ENCODE results near the gene HEATR5B. TPM values are rescaled to one million over a fixed set of nuclear protein-coding genes. Genes with fewer than 3 reads are reported as not detected.

The HEATR5B gene
- total RNA-seq, 4 donors from 2014 or later = 25.6 to 65.3 (median 45.3) TPM

- no peaks in the 10 kb centered on the region for H3K4me1 ChIP-seq
- TF ChIP-seq POLR2AphosphoS5 (IDR thresholded peaks at IDR 0.05) (no peak), EP300 (IDR thresholded peaks at IDR 0.05) (no peak), CTCF (IDR thresholded peaks at IDR 0.05) (no peak), POLR2A (IDR thresholded peaks at IDR 0.05) (no peak)
- H3K36me3 ChIP-seq = peaks cover 79% of the 10 kb centered on the region
- DNase-seq (ENCODE audit: low spot score in 2 of 2) = no peak
- no peak overlapping the region for H3K27ac ChIP-seq
- 73% methylated on average over 5 of the region's 5 CpGs for WGBS
- H3K9me3 ChIP-seq = no peaks in the 10 kb centered on the region
- no peak overlapping the region for H3K4me3 ChIP-seq
- H3K27me3 ChIP-seq = no peaks in the 10 kb centered on the region
Measured at GRCh38 chr2:37052600-37053332, 31.4 kb downstream of the HEATR5B start.

- 94% methylated on average over 3 of the region's 3 CpGs for WGBS
- H3K4me3 ChIP-seq = no peak overlapping the region
- TF ChIP-seq CTCF (IDR thresholded peaks at IDR 0.05) (no peak), EP300 (IDR thresholded peaks at IDR 0.05) (no peak), POLR2AphosphoS5 (IDR thresholded peaks at IDR 0.05) (no peak), POLR2A (IDR thresholded peaks at IDR 0.05) (no peak)
- H3K36me3 ChIP-seq = peaks cover 56% of the 10 kb centered on the region
- no peaks in the 10 kb centered on the region for H3K27me3 ChIP-seq
- no peaks in the 10 kb centered on the region for H3K9me3 ChIP-seq
- H3K27ac ChIP-seq = no peak overlapping the region
- no peak for DNase-seq (ENCODE audit: low spot score in 2 of 2)
- no peaks in the 10 kb centered on the region for H3K4me1 ChIP-seq
Measured at GRCh38 chr2:37039580-37039979, 44.6 kb downstream of the HEATR5B start.

GRCh38 chr2:37037771-37038170 lies 46.4 kb downstream of the HEATR5B start:
- Histone ChIP-seq H3K4me3 (no peak overlapping the region), H3K27ac (no peak overlapping the region), H3K9me3 (no peaks in the 10 kb centered on the region), H3K36me3 (peaks cover 62% of the 10 kb centered on the region), H3K4me1 (no peaks in the 10 kb centered on the region), H3K27me3 (no peaks in the 10 kb centered on the region)
- WGBS = 74% methylated on average over 2 of the region's 2 CpGs
- TF ChIP-seq POLR2A (IDR thresholded peaks at IDR 0.05) (no peak), CTCF (IDR thresholded peaks at IDR 0.05) (no peak), POLR2AphosphoS5 (IDR thresholded peaks at IDR 0.05) (no peak), EP300 (IDR thresholded peaks at IDR 0.05) (no peak)
- DNase-seq (ENCODE audit: low spot score in 2 of 2) = no peak

GRCh38 chr2:37029758-37030157 lies 54.4 kb downstream of the HEATR5B start:
- H3K27ac ChIP-seq = no peak overlapping the region
- no peaks in the 10 kb centered on the region for H3K9me3 ChIP-seq
- H3K27me3 ChIP-seq = no peaks in the 10 kb centered on the region
- no peaks in the 10 kb centered on the region for H3K4me1 ChIP-seq
- TF ChIP-seq EP300 (IDR thresholded peaks at IDR 0.05) = no peak
- no peak for TF ChIP-seq CTCF (IDR thresholded peaks at IDR 0.05)
- no peak for TF ChIP-seq POLR2A (IDR thresholded peaks at IDR 0.05)
- no peak for TF ChIP-seq POLR2AphosphoS5 (IDR thresholded peaks at IDR 0.05)
- DNase-seq (ENCODE audit: low spot score in 2 of 2) = no peak
- peaks cover 57% of the 10 kb centered on the region for H3K36me3 ChIP-seq
- H3K4me3 ChIP-seq = no peak overlapping the region
- 97% methylated on average over 8 of the region's 8 CpGs for WGBS

- DNase-seq (ENCODE audit: low spot score in 2 of 2) = no peak
- 79% methylated on average over 5 of the region's 5 CpGs for WGBS
Measured at GRCh38 chr2:37026050-37026449, 58.1 kb downstream of the HEATR5B start.

More at GRCh38 chr2:37026050-37026449, 58.1 kb downstream of the HEATR5B start:
- Histone ChIP-seq H3K27me3 (no peaks in the 10 kb centered on the region), H3K4me3 (no peak overlapping the region), H3K27ac (no peak overlapping the region), H3K4me1 (no peaks in the 10 kb centered on the region), H3K9me3 (no peaks in the 10 kb centered on the region), H3K36me3 (peaks cover 62% of the 10 kb centered on the region)
- no peak for TF ChIP-seq EP300 (IDR thresholded peaks at IDR 0.05)
- TF ChIP-seq POLR2AphosphoS5 (IDR thresholded peaks at IDR 0.05) = no peak
- TF ChIP-seq POLR2A (IDR thresholded peaks at IDR 0.05) = no peak
- TF ChIP-seq CTCF (IDR thresholded peaks at IDR 0.05) = no peak

All from suprapubic skin (tissue), 4 donors.